Superior temporal gyrus (tissue), 1 donor: ENCODE measurements around the gene ZNF638.

ENCODE experiments used
- DNase-seq: peaks from one replicate; pipeline ENCODE4 v3.0.0-alpha.2; 2016; ENCODE audit errors: extremely low spot score

The ZNF638 gene

DNA sequence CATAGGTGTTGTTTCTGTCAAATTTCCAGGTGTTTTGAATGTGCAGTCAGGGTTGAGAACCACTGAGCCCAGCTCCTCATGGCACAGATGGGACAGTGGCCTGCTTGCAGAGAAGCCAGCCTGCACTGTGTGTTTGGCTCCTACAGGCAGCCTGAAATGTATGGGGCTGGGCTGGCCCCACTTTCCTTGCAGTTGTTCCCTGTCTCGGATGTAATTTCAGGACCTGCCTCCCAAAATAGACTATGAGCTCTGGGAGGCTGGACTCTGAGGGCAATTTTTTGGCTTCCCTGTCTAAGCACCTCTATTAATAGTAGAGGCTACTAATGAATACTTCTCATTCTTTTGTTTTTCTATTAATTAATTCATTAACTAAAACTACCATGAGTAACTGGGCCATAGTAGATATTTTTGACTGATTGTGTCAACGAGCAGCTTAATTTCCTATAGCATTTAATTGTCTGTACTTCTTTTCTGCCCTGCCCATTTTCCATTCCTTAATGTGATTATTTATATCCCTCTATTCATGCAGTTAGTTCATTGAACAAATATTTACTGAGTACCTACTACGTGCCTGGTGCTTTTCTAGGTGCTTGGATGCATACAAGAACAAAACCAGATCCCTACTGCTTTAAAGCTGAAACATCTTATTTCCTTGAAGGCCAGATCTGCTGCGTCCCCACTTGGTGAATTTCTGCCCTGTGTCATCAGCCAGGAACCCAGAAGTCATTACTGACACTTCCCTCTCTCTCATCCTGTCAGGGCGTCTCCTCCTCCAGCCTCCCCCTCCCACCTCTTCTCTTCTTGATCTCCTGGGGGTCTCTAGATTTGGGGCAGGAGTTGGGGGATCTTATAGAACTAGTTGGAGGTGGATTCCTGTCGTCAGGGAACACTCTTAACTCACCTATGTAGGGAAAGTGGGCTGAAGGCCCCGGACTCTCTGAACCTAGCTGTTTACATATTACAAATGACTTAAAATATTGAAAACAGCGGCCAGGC lies 138.1 kb downstream of the ZNF638 start:
- DNase-seq: no peak

DNA sequence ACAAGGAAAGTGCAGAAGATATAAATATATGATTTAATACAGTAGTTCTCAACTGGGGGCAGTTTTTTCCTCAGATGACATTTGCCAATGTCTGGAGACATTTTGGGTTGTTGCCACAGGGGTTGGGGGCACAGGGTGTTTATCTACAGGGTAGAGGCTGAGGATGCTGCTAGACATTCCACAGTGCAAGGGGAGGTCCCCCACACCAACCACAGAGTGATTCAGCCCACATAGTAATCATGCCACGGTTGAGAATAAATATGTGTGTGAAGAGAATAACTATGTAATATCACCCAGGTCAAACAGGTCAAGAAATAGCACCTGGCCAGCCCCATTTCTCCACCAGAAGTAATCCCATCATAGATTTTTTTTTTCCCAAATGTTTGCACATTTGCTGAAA lies 139.7 kb downstream of the ZNF638 start:
- no peak for DNase-seq

DNA sequence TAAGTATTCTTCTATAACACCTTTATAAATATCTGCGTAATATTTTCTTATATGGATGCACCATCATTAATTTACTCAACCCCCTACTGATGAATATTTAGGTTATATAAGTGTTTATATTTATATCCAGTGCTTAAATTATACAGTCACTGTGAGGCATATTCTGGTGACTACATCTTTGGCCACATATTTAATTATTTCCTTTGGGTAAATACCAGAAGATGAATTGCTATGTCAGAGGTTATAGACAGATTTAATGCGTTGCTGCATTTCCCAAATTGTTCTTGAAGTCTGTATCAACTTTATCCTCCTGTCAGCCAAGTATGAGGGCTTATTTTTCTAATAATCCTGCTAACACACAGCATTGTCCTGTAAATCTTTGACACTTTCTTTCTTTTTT lies 140.4 kb downstream of the ZNF638 start:
- DNase-seq: no peak

DNA sequence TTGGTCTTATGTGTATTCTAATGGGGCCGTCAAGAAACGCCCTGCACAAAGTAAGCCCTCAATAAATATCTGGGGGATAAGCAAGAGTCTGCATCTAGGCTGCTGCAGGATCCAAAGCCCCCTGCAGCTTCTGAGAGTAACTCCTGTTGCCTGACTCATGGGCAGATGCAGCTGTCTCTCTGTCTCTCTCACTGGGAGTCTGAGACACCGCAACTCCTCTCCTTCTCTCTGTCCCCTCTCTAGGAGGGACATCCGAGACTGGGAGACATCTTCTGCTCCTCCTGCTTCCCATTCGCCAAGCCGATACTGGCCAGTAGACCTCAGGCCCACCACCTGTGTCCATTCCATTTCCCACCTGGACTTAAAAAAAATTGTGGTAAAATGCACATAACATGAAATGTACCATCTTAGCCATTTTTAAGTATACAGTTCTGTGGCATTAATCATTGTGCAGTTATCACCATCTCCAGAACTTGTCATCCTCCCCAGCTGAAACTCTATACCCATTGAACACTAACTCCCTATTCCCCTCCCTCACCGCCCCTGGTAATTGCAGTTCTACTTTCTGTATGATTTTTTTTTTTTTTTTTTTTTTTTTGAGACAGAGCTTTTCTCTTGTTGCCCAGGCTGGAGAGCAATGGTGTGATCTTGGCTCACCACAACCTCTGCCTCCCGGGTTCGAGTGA lies 141.9 kb downstream of the ZNF638 start:
- DNase-seq: no peak

DNA sequence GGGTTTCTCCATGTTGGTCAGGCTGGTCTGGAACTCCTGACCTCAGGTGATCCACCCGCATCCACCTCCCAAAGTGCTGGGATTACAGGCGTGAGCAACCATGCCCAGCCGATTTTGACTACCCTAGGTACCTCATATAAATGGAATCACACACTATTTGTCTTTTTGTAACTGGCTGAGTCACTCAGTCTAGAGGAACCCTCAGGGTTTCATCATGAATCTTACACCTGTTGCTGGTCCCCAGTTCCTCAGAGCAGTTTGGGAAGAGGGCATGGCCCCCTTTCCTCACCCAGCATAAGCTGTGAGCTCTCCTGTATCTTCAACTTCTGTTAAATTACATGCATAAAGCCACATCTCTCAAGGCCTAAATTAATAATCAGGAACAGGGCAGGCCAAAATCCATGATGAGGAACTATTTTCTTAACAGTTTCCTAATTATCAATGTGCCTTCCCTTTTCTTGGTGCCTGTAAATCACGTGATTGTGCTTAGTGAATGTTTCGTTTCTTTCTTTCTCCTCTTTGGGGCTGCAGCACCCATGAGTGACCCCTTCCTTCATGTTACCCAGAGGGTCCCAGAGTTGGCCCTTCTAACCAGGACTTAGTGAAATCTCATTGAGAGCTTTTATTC lies 142.6 kb downstream of the ZNF638 start:
- DNase-seq: no peak

DNA sequence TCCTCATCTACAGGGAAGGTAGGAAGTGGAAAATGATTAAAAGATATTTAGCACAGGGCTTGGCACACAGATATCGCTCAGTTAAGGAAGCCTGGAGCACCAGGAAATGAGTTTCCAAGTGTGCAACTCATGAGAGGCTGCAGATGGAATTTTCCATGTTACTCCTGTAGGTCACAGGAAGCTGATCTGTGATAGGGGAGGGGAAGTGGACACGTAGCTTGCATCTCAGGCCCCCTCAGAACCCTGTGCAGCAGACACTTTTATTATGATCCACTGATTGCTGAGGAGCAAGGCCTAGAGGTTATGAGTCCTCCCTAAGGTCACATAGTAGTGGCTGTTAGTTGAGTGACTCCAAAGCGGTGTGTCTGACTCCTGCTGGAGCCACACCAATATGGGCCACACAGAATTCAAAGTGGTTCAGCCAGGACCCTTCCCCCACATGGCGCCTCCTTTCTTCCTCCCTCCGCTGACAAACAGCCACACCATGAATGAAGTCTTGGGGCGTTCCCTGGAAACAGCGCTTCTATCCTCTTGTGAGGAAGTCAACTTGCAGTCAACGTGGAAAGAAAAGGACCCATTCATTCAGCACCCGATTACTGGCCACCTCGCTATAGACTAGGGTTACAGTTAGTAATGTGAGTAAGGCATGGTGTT lies 143.3 kb downstream of the ZNF638 start:
- DNase-seq: no peak

DNA sequence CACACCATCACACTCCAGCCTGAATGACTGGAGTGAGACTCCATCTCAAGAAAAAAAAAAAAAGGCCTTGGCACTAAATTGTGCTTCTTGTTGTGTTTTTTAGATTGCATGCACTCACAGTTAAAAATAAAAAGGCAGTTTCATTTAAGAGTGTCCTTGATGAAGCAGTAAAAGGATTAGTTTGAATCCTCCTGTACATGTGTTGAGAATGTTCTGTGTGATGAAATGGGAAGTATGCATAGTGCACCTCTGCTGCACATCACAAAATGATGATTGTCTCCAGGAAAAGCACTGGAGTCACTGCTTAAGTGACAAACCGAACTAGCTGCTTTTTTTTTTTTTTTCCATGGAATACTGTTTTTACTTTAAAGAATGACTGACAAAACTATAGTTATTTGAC lies 144.9 kb downstream of the ZNF638 start:
- DNase-seq: no peak

DNA sequence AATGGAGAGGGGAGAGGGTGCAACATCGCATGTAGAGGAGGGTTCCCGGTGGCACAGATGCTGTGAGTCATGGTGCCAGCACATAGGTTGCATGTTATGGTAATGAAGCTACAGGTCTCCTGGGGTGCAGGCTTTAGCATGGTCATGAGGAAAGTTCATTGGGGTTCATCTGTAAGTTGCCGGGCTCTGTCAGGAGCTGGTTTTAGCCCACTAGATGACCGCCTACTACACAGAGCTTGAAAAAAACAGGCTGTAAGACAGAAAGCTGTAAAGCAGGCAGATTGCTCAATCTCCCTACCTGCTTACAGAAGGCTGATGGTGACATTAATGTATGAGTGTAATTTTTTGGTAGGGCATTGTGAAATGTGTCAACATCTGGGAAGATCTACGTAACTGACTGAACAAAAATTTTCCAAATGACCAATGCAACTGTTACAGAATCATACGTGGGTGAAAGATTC lies 145.7 kb downstream of the ZNF638 start:
- no peak for DNase-seq

DNA sequence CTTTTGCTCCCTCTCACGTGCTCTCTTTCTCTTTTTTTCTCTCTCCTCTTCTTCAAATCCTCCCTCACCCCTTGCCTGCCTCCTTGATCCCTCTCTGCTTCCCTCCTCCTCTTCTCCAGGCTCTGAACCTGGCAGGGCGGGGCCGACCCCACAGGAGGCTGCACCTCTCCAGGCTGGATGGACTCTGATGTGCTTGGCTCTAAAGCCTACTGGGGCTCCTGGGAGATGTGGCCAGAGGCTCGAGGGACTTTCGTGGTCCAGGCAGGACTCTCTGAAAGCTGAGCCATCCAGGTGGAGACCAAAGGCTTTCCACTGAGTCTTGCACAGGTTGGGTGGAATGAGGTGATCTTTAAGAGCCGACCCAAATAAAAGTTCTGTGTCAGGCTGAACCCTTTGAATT lies 147.2 kb downstream of the ZNF638 start:
- no peak for DNase-seq

DNA sequence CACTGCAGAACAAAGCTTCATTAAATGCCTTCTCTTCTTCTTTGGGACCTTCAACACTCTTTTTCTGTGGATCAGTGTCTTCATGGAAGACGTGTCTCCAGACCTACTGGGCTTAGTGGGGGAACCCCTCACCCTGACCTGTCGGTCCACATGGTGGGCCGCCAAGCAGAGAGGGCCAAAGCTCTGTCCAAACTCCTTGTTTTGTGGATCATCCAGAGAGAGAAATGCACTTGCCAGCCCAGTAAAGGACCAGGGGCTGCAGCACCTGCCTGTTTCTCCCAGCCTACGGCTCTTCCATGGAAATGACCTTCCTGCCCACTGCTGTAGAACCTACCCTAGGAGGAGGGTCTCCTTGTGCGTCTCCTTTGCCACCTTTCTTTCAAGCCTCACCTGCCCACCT lies 147.7 kb downstream of the ZNF638 start:
- no peak for DNase-seq

DNA sequence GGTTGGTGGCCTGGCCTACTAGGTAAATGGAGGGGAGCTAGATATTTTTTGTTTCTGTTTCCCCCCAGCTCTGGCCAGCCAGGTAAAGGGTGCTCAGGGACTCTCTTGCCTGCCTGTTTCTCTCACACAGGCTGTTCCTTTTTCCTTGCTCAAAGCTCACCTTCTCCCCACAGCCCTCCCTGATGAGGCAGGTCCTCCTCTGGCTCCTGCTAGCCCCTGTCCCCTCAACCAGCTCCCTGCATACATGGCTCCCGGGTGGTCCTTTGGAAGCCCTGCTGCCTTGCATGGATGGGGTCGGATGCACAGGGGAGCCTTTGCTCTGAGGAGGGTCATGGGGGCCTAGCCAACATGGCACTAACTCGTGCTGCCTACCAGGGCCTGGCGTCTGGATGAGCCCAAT lies 149.5 kb downstream of the ZNF638 start:
- no peak for DNase-seq

DNA sequence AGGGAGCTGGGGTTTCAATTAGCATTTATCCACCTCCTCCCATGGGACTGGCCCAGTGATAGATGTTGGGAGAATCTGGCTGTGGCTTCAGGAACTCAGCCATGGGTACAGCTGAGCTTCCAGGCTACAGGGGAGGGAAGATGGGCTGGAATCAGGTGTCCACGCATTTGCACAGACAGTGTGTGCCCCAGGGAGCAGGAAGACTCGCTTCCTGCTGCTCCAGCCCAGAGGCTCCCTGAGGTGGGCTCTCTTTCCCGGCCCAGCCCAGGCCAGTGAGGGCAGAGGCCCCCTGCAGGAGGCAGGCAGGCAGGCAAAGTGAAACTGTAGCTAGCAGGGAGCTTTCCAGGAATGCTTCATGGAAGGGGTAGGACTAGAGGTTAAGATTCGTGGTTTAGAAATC lies 150.5 kb downstream of the ZNF638 start:
- no peak for DNase-seq

DNA sequence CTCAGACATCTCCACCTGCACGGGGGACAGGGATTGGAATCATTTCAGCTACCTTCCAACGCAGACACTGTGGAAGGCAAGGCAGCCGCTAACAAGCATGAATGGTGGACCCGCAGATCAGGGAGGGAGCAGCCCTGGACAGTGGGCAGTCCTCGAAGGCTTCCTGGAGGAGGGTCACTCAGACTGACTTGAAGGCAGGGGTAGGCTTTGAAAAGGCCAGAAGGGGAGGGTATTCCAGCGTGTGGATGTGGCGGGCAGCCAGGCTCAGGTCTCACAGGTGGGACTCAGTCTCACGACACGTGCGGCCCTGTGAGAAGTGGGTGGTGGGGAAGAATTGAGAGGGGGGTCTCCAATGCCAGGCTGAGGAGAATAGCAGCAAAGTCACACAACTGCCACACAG lies 151.7 kb downstream of the ZNF638 start:
- no peak for DNase-seq

DNA sequence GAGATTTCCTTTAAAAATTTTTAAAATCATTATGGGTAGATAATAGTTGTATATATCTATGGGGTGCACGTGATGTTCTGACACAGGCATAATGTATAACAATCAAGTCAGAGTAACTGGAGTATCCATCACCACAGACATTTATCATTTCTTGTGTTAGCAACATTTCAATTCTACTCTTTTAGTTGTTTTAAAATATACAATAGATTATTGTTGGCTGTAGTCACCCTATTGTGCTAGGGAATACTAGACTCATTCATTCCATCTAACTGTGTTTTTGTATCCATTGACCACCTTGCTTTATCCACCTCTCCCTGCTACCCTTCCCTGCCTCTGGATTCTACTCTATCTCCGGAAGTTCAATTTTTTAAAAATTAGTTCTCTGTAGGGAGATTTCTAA lies 152.8 kb downstream of the ZNF638 start:
- no peak for DNase-seq
